Tibial nerve (tissue), 4 donors: Measurements from ENCODE around the gene ABHD11.

Source experiments
- EP300 ChIP-seq, 2 donors: sonication (generic); formaldehyde crosslinking; IDR thresholded peaks; one replicate each; pipeline ENCODE4 v1.6.1; 2017; ENCODE audit warnings: antibody characterized with exemption in 2 of 2, mild to moderate bottlenecking in 1 of 2
- POLR2A ChIP-seq, 2 donors: fragments of 450-650 bp; IDR thresholded peaks; one replicate each; pipeline ENCODE4 v1.6.1; 2017; ENCODE audit warnings: antibody characterized with exemption in 2 of 2, mild to moderate bottlenecking in 2 of 2, moderate library complexity in 2 of 2
- TF ChIP-seq, protein P1 (sequence below), 5 experiments: fragments of 200-600 bp in 3 of 5; fragments of 450-650 bp in 2 of 5; sonication (generic) in 3 of 5; IDR thresholded peaks; one replicate each; pipeline ENCODE4 v1.5.1; 2016 to 2019; ENCODE audit warnings: antibody characterized with exemption in 5 of 5, mild to moderate bottlenecking in 3 of 5, moderate library complexity in 2 of 5

DNA sequence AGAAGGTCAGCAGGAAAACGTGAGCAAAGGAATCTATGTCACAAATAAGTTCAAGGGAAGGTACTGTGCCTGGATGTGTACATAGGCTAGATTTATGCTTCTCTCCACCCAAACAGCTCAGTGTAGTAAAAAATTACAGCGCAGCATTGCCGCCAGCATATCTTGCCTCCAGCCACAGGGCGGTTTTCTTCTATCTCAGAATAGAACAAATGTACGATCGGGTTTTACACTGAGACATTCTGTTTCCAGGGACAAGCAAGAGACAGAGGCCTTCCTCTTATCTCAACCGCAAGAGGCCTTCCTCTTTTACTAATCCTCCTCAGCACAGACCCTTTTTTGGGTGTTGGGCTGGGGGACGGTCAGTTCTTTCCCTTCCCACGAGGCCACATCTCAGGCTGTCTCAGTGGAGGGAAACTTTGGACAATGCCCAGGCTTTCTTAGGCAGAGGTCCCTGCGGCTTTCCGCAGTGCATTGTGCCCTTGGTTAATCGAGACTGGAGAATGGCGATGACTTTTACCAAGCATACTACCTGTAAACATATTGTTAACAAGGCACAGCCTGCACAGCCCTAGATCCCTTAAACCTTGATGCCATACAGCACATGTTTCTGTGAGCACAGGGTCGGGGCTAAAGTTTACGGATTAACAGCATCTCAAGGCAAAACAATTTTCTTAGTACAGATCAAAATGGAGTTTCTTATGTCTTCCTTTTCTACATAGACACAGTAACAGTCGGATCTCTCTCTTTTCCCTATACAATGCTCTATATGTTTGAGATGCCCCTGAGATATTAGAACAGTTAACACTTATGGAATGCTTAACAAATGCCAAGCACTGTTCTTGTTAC is 11.6 kb upstream of the ABHD11 start:
- no peak for TF ChIP-seq POLR2A (IDR thresholded peaks at IDR 0.05)
- TF ChIP-seq, protein P1, sequence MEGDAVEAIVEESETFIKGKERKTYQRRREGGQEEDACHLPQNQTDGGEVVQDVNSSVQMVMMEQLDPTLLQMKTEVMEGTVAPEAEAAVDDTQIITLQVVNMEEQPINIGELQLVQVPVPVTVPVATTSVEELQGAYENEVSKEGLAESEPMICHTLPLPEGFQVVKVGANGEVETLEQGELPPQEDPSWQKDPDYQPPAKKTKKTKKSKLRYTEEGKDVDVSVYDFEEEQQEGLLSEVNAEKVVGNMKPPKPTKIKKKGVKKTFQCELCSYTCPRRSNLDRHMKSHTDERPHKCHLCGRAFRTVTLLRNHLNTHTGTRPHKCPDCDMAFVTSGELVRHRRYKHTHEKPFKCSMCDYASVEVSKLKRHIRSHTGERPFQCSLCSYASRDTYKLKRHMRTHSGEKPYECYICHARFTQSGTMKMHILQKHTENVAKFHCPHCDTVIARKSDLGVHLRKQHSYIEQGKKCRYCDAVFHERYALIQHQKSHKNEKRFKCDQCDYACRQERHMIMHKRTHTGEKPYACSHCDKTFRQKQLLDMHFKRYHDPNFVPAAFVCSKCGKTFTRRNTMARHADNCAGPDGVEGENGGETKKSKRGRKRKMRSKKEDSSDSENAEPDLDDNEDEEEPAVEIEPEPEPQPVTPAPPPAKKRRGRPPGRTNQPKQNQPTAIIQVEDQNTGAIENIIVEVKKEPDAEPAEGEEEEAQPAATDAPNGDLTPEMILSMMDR (IDR thresholded peaks at IDR 0.05) = no peak
- no peak for TF ChIP-seq EP300 (IDR thresholded peaks at IDR 0.05)
